ENCODE data around the gene CELF4. TPM values are rescaled to one million over a fixed set of nuclear protein-coding genes. Genes with fewer than 3 reads are reported as not detected.

CELF4 gene
- total RNA-seq, 4 donors from 2014 or later: not detected

DNA sequence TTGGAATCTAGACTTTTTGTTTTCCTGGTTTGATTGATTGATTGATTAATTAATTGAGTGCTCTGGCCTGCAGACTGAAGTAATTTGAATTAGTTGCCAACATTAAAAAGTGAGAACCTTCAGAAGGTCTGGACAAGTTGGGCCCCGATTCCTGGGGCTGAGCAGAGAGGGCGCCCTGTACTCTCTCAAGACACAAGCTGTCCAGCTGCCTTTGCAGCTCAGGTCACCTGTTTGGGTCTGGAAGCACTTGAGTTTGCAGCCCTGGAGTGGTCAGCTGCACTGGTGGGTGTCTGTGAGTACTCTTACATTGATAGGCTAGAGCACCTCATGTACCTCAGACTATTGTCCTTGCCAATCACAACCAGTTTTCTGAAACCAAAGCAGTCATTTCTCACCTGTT is 22.7 kb upstream of the CELF4 start:
- no peak for DNase-seq (ENCODE audit: low spot score in 2 of 2)
- no peak overlapping the region for H3K4me3 ChIP-seq
- no peaks in the 10 kb centered on the region for H3K36me3 ChIP-seq
- TF ChIP-seq EP300 (IDR thresholded peaks at IDR 0.05): no peak
- no peaks in the 10 kb centered on the region for H3K27me3 ChIP-seq
- 83 to 88% methylated on average over 2 of the region's 2 CpGs for WGBS, 2 donors
- no peak overlapping the region for H3K27ac ChIP-seq
- H3K9me3 ChIP-seq: peaks cover 0 to 9% (median 0%) of the 10 kb centered on the region in 4 donors
- no peaks in the 10 kb centered on the region for H3K4me1 ChIP-seq

DNA sequence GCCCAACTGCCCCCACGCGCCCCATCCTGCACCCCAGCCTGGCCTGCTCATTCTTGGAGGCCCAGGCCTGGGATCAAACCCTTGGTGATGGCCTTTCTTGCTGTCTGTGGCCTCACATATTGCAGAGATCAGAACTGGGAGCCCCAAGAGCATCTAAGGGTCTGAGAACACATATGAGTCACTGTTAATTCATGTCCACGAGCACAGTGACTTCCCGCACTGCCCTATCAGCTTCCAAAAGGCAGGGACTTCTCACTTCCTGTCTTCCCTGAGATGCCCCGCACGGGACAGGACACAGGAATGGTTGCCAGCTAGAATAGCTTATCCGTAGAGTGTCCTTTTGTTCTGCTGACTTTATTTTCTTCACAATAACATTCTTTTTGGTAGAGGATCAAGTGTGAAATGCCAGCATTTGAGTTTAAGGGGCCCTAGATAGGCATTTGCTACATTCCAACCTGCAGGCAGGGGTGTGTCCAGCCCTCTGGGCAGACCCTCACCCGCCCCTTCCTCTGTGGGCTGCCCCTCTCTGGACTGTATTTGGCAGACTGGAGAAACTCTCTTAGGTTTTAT is 21.1 kb upstream of the CELF4 start:
- no peak overlapping the region for H3K4me3 ChIP-seq

DNA sequence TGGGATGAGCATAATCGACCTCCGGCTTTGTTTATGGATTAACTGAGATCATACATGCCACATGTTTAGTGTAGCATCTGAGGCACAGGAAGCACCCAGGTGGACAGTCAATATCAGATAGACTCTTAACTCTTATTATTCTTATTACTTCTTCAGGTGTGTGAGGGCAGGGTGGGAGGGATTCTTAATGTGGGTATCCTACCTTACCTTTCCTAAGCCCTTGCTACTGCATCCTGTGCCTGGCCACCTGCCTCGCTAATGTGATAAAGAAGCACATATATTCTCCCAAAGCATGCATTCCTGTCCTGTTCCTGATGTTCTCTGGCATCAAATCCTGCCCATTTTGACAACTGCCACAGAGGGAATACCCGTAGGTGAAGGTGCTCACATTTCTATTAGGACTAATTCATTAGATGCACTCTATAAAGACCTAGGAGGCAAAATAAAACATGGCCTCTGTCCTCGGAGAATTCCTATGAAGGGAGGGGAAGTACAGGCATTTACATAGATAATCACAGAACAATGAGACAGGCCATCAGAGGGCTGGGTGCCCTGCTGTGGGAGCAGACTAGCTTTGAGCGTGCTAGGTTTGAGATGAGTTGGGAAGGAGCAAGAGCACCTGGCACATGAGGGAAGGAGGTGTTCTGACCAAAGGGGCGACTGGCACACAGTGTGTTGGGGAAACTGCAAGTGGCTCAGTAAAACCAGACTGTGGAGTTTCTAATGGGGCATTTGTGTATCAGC is 19.5 kb upstream of the CELF4 start:
- 59 to 73% methylated on average over 7 of the region's 7 CpGs for WGBS, 2 donors
- no peak overlapping the region for H3K27ac ChIP-seq
- H3K9me3 ChIP-seq: peaks cover 0 to under 1% (median 0%) of the 10 kb centered on the region in 4 donors
- H3K4me3 ChIP-seq: no peak overlapping the region
- no peaks in the 10 kb centered on the region for H3K4me1 ChIP-seq
- TF ChIP-seq EP300 (IDR thresholded peaks at IDR 0.05): no peak
- no peak for TF ChIP-seq POLR2A (IDR thresholded peaks at IDR 0.05)
- TF ChIP-seq, protein P1, sequence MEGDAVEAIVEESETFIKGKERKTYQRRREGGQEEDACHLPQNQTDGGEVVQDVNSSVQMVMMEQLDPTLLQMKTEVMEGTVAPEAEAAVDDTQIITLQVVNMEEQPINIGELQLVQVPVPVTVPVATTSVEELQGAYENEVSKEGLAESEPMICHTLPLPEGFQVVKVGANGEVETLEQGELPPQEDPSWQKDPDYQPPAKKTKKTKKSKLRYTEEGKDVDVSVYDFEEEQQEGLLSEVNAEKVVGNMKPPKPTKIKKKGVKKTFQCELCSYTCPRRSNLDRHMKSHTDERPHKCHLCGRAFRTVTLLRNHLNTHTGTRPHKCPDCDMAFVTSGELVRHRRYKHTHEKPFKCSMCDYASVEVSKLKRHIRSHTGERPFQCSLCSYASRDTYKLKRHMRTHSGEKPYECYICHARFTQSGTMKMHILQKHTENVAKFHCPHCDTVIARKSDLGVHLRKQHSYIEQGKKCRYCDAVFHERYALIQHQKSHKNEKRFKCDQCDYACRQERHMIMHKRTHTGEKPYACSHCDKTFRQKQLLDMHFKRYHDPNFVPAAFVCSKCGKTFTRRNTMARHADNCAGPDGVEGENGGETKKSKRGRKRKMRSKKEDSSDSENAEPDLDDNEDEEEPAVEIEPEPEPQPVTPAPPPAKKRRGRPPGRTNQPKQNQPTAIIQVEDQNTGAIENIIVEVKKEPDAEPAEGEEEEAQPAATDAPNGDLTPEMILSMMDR (IDR thresholded peaks at IDR 0.05): no peak
- H3K27me3 ChIP-seq: no peaks in the 10 kb centered on the region
- H3K36me3 ChIP-seq: no peaks in the 10 kb centered on the region
- DNase-seq (ENCODE audit: low spot score in 2 of 2): no peak

More for the DNA sequence above, 21.1 kb upstream of the CELF4 start:
- TF ChIP-seq POLR2A (IDR thresholded peaks at IDR 0.05): no peak
- TF ChIP-seq, protein P1 (IDR thresholded peaks at IDR 0.05): no peak
- TF ChIP-seq EP300 (IDR thresholded peaks at IDR 0.05): no peak
- no peaks in the 10 kb centered on the region for H3K36me3 ChIP-seq
- 68 to 70% methylated on average over 8 of the region's 8 CpGs for WGBS, 2 donors
- DNase-seq (ENCODE audit: low spot score in 2 of 2): no peak
- H3K27me3 ChIP-seq: no peaks in the 10 kb centered on the region
- H3K9me3 ChIP-seq: peaks cover 0 to 9% (median 0%) of the 10 kb centered on the region in 4 donors
- no peak overlapping the region for H3K27ac ChIP-seq
- H3K4me1 ChIP-seq: no peaks in the 10 kb centered on the region

DNA sequence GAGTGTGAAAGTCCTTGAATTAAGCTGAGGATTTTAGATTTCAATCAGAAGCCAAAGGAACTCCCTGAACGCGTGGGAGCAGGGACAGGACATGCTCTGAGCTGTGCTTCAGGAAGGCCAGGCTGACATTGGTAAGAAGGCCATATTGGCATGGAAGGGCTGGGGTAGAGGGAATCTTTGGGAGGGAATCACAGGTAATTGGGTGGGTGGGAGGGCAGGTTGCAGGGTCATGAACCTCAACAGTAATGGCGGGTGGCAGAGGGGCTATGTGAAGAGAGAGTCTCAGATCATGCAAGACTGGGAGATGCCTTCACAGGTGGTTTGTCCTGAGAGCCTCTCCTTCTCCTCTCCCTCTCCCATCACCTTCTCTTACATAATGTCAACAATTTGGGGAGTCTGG is 18.6 kb upstream of the CELF4 start:
- H3K4me1 ChIP-seq: peaks cover 0 to 4% (median 0%) of the 10 kb centered on the region in 4 donors
- WGBS, 2 donors: 76 to 92% methylated on average over 3 of the region's 3 CpGs

DNA sequence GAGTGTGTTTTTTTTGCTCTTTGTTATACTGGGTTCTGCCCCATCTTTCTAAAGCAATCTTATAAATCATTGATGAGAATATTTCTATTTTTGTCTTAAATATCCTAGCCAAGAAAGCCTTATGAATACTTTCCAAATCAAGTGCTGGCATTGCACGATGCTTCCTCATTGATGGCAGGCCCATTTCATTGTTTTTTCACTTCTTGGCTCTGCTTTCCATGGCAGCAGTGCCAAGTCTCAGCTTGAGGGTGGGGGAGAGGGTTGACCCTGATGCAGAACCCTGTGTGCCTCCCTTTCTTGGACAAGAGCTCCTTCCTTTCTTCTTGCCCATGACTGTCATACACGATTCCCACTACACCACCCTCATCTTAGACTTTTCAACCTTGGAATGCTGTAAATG is 16.7 kb upstream of the CELF4 start:
- Histone ChIP-seq H3K4me3 (no peak overlapping the region), H3K27ac (no peak overlapping the region), H3K4me1 (peaks cover 0 to 11% (median 0%) of the 10 kb centered on the region in 4 donors), H3K9me3 (no peaks in the 10 kb centered on the region), H3K27me3 (peaks cover 0 to 11% of the 10 kb centered on the region in 2 donors), H3K36me3 (no peaks in the 10 kb centered on the region)
- 35 to 45% methylated on average over 2 of the region's 2 CpGs for WGBS, 2 donors
- no peak for DNase-seq (ENCODE audit: low spot score in 2 of 2)
- no peak for TF ChIP-seq EP300 (IDR thresholded peaks at IDR 0.05)
- TF ChIP-seq POLR2A (IDR thresholded peaks at IDR 0.05): no peak
- TF ChIP-seq, protein P1 (IDR thresholded peaks at IDR 0.05): no peak

More for the DNA sequence above, 18.6 kb upstream of the CELF4 start:
- no peaks in the 10 kb centered on the region for H3K36me3 ChIP-seq
- H3K27ac ChIP-seq: no peak overlapping the region
- H3K27me3 ChIP-seq: no peaks in the 10 kb centered on the region
- no peak for TF ChIP-seq POLR2A (IDR thresholded peaks at IDR 0.05)
- TF ChIP-seq EP300 (IDR thresholded peaks at IDR 0.05): no peak
- TF ChIP-seq, protein P1 (IDR thresholded peaks at IDR 0.05): no peak
- H3K4me3 ChIP-seq: no peak overlapping the region
- DNase-seq (ENCODE audit: low spot score in 2 of 2): no peak
- no peaks in the 10 kb centered on the region for H3K9me3 ChIP-seq
